ENCODE data around the gene EYA4.

EYA4 gene

GRCh38 chr6:133277228-133277899 lies 36.2 kb downstream of the EYA4 start:
- in situ Hi-C loops (cut with HindIII; ENCODE audit: low pct_unique_long_range_greater_than_20kb, low sequenced_read_pairs): no loop called here
- DNase-seq (ENCODE audit: low read depth in 1 of 2, low spot score in 1 of 2): no peak
- TF ChIP-seq JUND (IDR thresholded peaks at IDR 0.05; ENCODE audit: low read depth): no peak

GRCh38 chr6:133277900-133278545 lies 36.9 kb downstream of the EYA4 start:
- no peak for DNase-seq (ENCODE audit: low read depth in 1 of 2, low spot score in 1 of 2)
- no peak for TF ChIP-seq JUND (IDR thresholded peaks at IDR 0.05; ENCODE audit: low read depth)
- in situ Hi-C loops (cut with HindIII; ENCODE audit: low pct_unique_long_range_greater_than_20kb, low sequenced_read_pairs): no loop called here

GRCh38 chr6:133286765-133287164 lies 45.6 kb downstream of the EYA4 start:
- in situ Hi-C loops (cut with HindIII; ENCODE audit: low pct_unique_long_range_greater_than_20kb, low sequenced_read_pairs): no loop called here
- no peak for TF ChIP-seq JUND (IDR thresholded peaks at IDR 0.05; ENCODE audit: low read depth)
- DNase-seq (ENCODE audit: low read depth in 1 of 2, low spot score in 1 of 2): peak in 1 of 2 experiments; percentile 37

GRCh38 chr6:133288662-133289061 lies 47.5 kb downstream of the EYA4 start:
- no peak for DNase-seq (ENCODE audit: low read depth in 1 of 2, low spot score in 1 of 2)
- in situ Hi-C loops (cut with HindIII; ENCODE audit: low pct_unique_long_range_greater_than_20kb, low sequenced_read_pairs): no loop called here
- no peak for TF ChIP-seq JUND (IDR thresholded peaks at IDR 0.05; ENCODE audit: low read depth)

GRCh38 chr6:133289733-133290306 lies 48.7 kb downstream of the EYA4 start:
- in situ Hi-C loops (cut with HindIII; ENCODE audit: low pct_unique_long_range_greater_than_20kb, low sequenced_read_pairs): no loop called here
- DNase-seq (ENCODE audit: low read depth in 1 of 2, low spot score in 1 of 2): no peak
- TF ChIP-seq JUND (IDR thresholded peaks at IDR 0.05; ENCODE audit: low read depth): no peak

- no peak for TF ChIP-seq JUND (IDR thresholded peaks at IDR 0.05; ENCODE audit: low read depth)
- no peak for DNase-seq (ENCODE audit: low read depth in 1 of 2, low spot score in 1 of 2)
- in situ Hi-C loops (cut with HindIII; ENCODE audit: low pct_unique_long_range_greater_than_20kb, low sequenced_read_pairs): no loop called here
These were observed 49.8 kb downstream of the EYA4 start for GRCh38 chr6:133290930-133291329.

GRCh38 chr6:133291671-133292070 lies 50.5 kb downstream of the EYA4 start:
- no peak for TF ChIP-seq JUND (IDR thresholded peaks at IDR 0.05; ENCODE audit: low read depth)
- DNase-seq (ENCODE audit: low read depth in 1 of 2, low spot score in 1 of 2): no peak

GRCh38 chr6:133297657-133298056 lies 56.5 kb downstream of the EYA4 start:
- no peak for DNase-seq (ENCODE audit: low read depth in 1 of 2, low spot score in 1 of 2)
- in situ Hi-C loops (cut with HindIII; ENCODE audit: low pct_unique_long_range_greater_than_20kb, low sequenced_read_pairs): no loop called here
- no peak for TF ChIP-seq JUND (IDR thresholded peaks at IDR 0.05; ENCODE audit: low read depth)

More at GRCh38 chr6:133291671-133292070, 50.5 kb downstream of the EYA4 start:
- in situ Hi-C loops (cut with HindIII; ENCODE audit: low pct_unique_long_range_greater_than_20kb, low sequenced_read_pairs): no loop called here

GRCh38 chr6:133298335-133298734 lies 57.2 kb downstream of the EYA4 start:
- no peak for TF ChIP-seq JUND (IDR thresholded peaks at IDR 0.05; ENCODE audit: low read depth)
- in situ Hi-C loops (cut with HindIII; ENCODE audit: low pct_unique_long_range_greater_than_20kb, low sequenced_read_pairs): no loop called here
- DNase-seq (ENCODE audit: low read depth in 1 of 2, low spot score in 1 of 2): no peak

GRCh38 chr6:133298801-133299200 lies 57.6 kb downstream of the EYA4 start:
- DNase-seq (ENCODE audit: low read depth in 1 of 2, low spot score in 1 of 2): no peak
- TF ChIP-seq JUND (IDR thresholded peaks at IDR 0.05; ENCODE audit: low read depth): no peak
- in situ Hi-C loops (cut with HindIII; ENCODE audit: low pct_unique_long_range_greater_than_20kb, low sequenced_read_pairs): no loop called here

- no peak for TF ChIP-seq JUND (IDR thresholded peaks at IDR 0.05; ENCODE audit: low read depth)
- DNase-seq (ENCODE audit: low read depth in 1 of 2, low spot score in 1 of 2): no peak
- in situ Hi-C loops (cut with HindIII; ENCODE audit: low pct_unique_long_range_greater_than_20kb, low sequenced_read_pairs): no loop called here
These were observed 59.7 kb downstream of the EYA4 start for GRCh38 chr6:133300896-133301295.

- TF ChIP-seq JUND (IDR thresholded peaks at IDR 0.05; ENCODE audit: low read depth): no peak
- in situ Hi-C loops (cut with HindIII; ENCODE audit: low pct_unique_long_range_greater_than_20kb, low sequenced_read_pairs): no loop called here
- no peak for DNase-seq (ENCODE audit: low read depth in 1 of 2, low spot score in 1 of 2)
These were observed 60.7 kb downstream of the EYA4 start for GRCh38 chr6:133301835-133302234.

- TF ChIP-seq JUND (IDR thresholded peaks at IDR 0.05; ENCODE audit: low read depth): no peak
- DNase-seq (ENCODE audit: low read depth in 1 of 2, low spot score in 1 of 2): no peak
- in situ Hi-C loops (cut with HindIII; ENCODE audit: low pct_unique_long_range_greater_than_20kb, low sequenced_read_pairs): no loop called here
These were observed 65.8 kb downstream of the EYA4 start for GRCh38 chr6:133306931-133307330.
